Fibroblast of lung (primary cell): ENCODE results near the gene MLST8. TPM values are rescaled to one million over a fixed set of nuclear protein-coding genes. Genes with fewer than 3 reads are reported as not detected.
A peak's percentile ranks its signal among the peaks of the same experiment; 100 is the strongest.

ENCODE experiments used
- DNase-seq, 2 donors: peaks; one replicate each; pipeline versions ENCODE4 v3.0.0 to v3.0.0-alpha.2; 2010; ENCODE audit warnings: low read depth in 2 of 2
- H2AFZ ChIP-seq: 2 replicates; pipeline ENCODE4 v1.5.1; 2012; ENCODE audit warnings: low read length, control low read depth, inconsistent platforms
- H3K27ac ChIP-seq: 2 replicates; pipeline ENCODE4 v1.5.1; 2011; ENCODE audit warnings: low read length, control low read depth; ENCODE audit not compliant: insufficient read depth
- H3K27me3 ChIP-seq: 2 replicates; pipeline ENCODE4 v1.5.1; 2011; ENCODE audit warnings: mild to moderate bottlenecking, low read length; ENCODE audit not compliant: control insufficient read depth, insufficient read depth
- H3K36me3 ChIP-seq: 2 replicates; pipeline ENCODE4 v1.5.1; 2011; ENCODE audit warnings: low read length; ENCODE audit not compliant: control insufficient read depth, insufficient read depth
- H3K4me1 ChIP-seq: 2 replicates; pipeline ENCODE4 v1.5.1; 2011; ENCODE audit warnings: low read length; ENCODE audit not compliant: control insufficient read depth, insufficient read depth; ENCODE audit errors: extremely low read depth
- H3K4me2 ChIP-seq: 2 replicates; pipeline ENCODE4 v1.5.1; 2011; ENCODE audit warnings: low read length, control low read depth; ENCODE audit not compliant: insufficient read depth; ENCODE audit errors: extremely low read depth
- H3K4me3 ChIP-seq, 4 experiments: fragments of 200-600 bp in 1 of 4; sonication (generic) in 1 of 4; replicated peaks in 1 of 4; 2 replicates each; pipeline ENCODE4 v1.5.1; 2011 to 2016; ENCODE audit warnings: low read length in 4 of 4, low read depth in 3 of 4, mild to moderate bottlenecking in 3 of 4, control low read depth in 2 of 4, inconsistent platforms in 1 of 4, mixed read lengths in 1 of 4; ENCODE audit not compliant: insufficient read depth in 1 of 4; ENCODE audit errors: control extremely low read depth in 1 of 4
- H3K79me2 ChIP-seq: 2 replicates; pipeline ENCODE4 v1.5.1; 2012; ENCODE audit warnings: mild to moderate bottlenecking, low read length, inconsistent platforms; ENCODE audit not compliant: control insufficient read depth, insufficient read depth
- H3K9ac ChIP-seq: 2 replicates; pipeline ENCODE4 v1.5.1; 2011; ENCODE audit warnings: mild to moderate bottlenecking, low read length, control low read depth; ENCODE audit not compliant: insufficient read depth
- H3K9me3 ChIP-seq: 2 replicates; pipeline ENCODE4 v1.5.1; 2012; ENCODE audit warnings: low read depth, low read length; ENCODE audit not compliant: control insufficient read depth, insufficient read depth
- H4K20me1 ChIP-seq: 2 replicates; pipeline ENCODE4 v1.5.1; 2011; ENCODE audit warnings: low read length; ENCODE audit not compliant: control insufficient read depth, insufficient read depth; ENCODE audit errors: extremely low read depth
- EZH2 ChIP-seq: IDR thresholded peaks from 2 replicates; pipeline ENCODE4 v1.5.1; 2012; ENCODE audit warnings: low read length, control low read depth, mild to moderate bottlenecking; ENCODE audit errors: missing control alignments
- polyA plus RNA-seq, 2 donors: library from polyadenylated mRNA; depleted of rRNA in 1 of 2; stranded (reverse) in 1 of 2; unstranded in 1 of 2; fragments of >200 nt; gene quantifications; 2 replicates each; pipeline ENCODE4 v1.2.1, GENCODE V29; 2011 to 2012; ENCODE audit warnings: missing spikeins in 1 of 2
- total RNA-seq: library from RNA; depleted of rRNA; stranded (reverse); fragments of >200 nt; gene quantifications from 2 replicates; pipeline ENCODE4 v1.2.1, GENCODE V29; 2014
- TF ChIP-seq, protein P1 (sequence below), 2 donors: IDR thresholded peaks in 1 of 2; conservative IDR thresholded peaks in 1 of 2; 1 replicate in 1 of 2; 2 replicates in 1 of 2; pipeline ENCODE4 v1.5.1; 2011 to 2012; ENCODE audit warnings: low read length in 2 of 2, control low read depth in 1 of 2, inconsistent platforms in 1 of 2, low read depth in 1 of 2, mild to moderate bottlenecking in 1 of 2

MLST8 gene
- total and polyA plus RNA-seq, 2 donors (not counting 1 experiment from before 2014, with no cell fraction given): 16.8 to 30.9 TPM

DNA sequence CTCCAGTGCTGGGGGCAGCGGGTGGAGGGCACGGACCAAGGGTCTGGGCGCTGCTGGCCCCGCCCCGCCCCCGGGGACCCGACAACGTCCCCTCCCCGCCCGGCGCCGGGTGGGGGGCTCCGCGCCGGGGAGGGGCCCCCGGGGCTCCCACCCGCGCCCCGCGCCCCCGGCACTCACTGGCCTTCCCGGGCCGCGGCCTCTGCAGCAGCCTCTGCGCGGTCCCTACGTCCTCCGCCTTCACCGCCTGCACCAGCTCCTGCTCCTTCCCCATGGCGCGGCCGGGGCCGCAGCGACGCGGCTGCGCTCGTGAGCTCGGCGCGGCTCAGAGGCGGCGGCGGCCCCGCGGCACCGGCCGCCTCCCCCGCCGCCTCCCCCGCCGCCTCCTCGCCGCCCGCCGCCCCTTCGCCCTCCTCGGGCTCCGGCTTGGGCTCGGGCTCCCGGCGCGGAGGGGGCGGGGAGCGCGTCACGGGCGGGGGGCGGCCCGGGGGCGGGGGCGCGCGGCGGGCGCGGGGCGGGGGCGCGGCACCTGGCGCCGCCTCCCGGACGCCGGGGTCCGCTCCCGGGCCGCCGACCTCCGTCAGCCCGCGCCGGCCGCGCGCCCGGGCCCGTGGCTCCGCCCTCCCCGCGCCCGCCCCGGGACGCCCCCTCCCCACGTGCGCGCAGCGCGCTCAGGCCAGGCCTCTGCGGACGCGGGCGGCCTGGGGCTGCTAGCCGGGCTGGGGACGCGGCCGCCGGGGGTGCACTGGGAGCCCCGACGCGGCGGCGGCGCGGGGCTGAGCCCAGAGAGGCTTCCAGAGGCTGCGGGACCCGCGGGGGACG is 8.9 kb upstream of the MLST8 start, which contains the start of gene CASKIN1:
CASKIN1 (minus strand) TSS at position 444 of the 819 bp plus-strand sequence; CDS start at position 271, 173 bp downstream.
- no peaks in the 10 kb centered on the region for H3K79me2 ChIP-seq
- TF ChIP-seq, protein P1, sequence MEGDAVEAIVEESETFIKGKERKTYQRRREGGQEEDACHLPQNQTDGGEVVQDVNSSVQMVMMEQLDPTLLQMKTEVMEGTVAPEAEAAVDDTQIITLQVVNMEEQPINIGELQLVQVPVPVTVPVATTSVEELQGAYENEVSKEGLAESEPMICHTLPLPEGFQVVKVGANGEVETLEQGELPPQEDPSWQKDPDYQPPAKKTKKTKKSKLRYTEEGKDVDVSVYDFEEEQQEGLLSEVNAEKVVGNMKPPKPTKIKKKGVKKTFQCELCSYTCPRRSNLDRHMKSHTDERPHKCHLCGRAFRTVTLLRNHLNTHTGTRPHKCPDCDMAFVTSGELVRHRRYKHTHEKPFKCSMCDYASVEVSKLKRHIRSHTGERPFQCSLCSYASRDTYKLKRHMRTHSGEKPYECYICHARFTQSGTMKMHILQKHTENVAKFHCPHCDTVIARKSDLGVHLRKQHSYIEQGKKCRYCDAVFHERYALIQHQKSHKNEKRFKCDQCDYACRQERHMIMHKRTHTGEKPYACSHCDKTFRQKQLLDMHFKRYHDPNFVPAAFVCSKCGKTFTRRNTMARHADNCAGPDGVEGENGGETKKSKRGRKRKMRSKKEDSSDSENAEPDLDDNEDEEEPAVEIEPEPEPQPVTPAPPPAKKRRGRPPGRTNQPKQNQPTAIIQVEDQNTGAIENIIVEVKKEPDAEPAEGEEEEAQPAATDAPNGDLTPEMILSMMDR (conservative IDR thresholded peaks at IDR 0.05 in 1 of 2, IDR thresholded peaks at IDR 0.05 in 1 of 2; ENCODE audit: low read depth in 1 of 2, low read length in 2 of 2): no peak
- TF ChIP-seq EZH2: no peak
- H3K27ac ChIP-seq: no peak within 1 kb of the TSS
- H3K9ac ChIP-seq: no peak within 1 kb of the TSS
- peak within 1 kb of the TSS; percentile 13 for H3K4me2 ChIP-seq
- DNase-seq: peak in 1 of 2 donors; percentile 15
- peaks cover 45% of the 10 kb centered on the region for H3K27me3 ChIP-seq
- no peaks in the 10 kb centered on the region for H3K9me3 ChIP-seq
- no peaks in the 10 kb centered on the region for H3K4me1 ChIP-seq
- no peaks in the 10 kb centered on the region for H3K36me3 ChIP-seq
- H2AFZ ChIP-seq: no peak within 1 kb of the TSS
- no peaks in the 10 kb centered on the region for H4K20me1 ChIP-seq
- H3K4me3 ChIP-seq: peak within 1 kb of the TSS in 1 of 4 experiments; percentile 32

DNA sequence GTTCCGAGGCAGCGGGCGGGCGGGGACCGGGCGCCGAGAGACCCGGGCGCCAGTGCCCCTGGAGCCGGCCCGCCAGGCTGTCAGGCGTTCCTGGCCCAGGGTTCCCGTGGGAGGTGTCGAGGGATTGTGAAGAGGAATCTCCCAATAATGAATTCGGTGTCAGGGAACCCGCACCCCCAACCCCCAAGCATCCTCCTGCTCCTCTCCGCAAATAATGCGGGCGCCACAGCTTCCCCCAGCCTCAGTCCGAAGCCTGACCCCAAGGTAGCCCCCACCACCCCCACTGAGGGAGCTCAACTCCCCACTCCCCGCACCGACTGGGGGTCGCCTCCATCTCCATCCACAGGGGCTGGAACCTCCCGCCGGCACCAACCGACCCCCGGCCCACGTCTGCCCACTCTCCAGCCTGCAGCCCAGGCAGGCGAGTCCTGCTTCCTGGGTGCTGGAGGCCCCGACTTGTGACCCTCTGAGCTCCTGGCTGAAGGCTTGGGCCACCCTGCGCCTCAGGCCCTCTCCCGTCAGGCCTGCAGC is 8.2 kb upstream of the MLST8 start:
- Histone ChIP-seq H3K9ac (no peak overlapping the region), H3K4me2 (no peak overlapping the region), H3K9me3 (no peaks in the 10 kb centered on the region), H4K20me1 (no peaks in the 10 kb centered on the region), H3K4me3 (no peak overlapping the region), H3K79me2 (no peaks in the 10 kb centered on the region), H3K4me1 (no peaks in the 10 kb centered on the region), H3K36me3 (no peaks in the 10 kb centered on the region), H2AFZ (no peak overlapping the region), H3K27ac (no peak overlapping the region), H3K27me3 (peaks cover 45% of the 10 kb centered on the region)
- peak; percentile 59 for TF ChIP-seq EZH2
- TF ChIP-seq, protein P1 (conservative IDR thresholded peaks at IDR 0.05 in 1 of 2, IDR thresholded peaks at IDR 0.05 in 1 of 2; ENCODE audit: low read depth in 1 of 2, low read length in 2 of 2): no peak
- no peak for DNase-seq

DNA sequence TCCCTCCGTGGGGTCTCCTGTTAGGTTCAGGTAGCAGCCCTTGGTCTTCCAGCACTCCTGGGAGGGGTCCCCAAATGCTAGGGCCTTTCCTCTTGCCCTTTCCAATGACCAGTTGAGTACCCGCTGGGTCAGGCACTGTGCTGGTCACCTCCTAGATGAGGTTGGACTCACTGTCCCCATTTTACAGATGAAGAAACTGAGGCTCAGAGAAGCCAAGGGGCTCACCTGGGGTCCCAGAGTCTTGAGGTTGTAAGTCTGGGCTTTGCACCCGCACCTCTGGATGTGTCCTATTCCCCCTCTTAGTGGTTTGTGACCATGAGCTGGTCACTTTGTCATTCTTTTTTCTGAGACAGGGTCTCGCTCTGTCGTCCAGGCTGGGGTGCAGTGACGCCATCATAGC is 7.5 kb upstream of the MLST8 start:
- Histone ChIP-seq H3K9me3 (no peaks in the 10 kb centered on the region), H3K9ac (no peak overlapping the region), H3K4me1 (no peaks in the 10 kb centered on the region), H3K4me2 (no peak overlapping the region), H3K36me3 (no peaks in the 10 kb centered on the region), H4K20me1 (no peaks in the 10 kb centered on the region), H2AFZ (no peak overlapping the region), H3K27ac (no peak overlapping the region), H3K4me3 (no peak overlapping the region), H3K79me2 (no peaks in the 10 kb centered on the region), H3K27me3 (peaks cover 45% of the 10 kb centered on the region)
- TF ChIP-seq, protein P1 (conservative IDR thresholded peaks at IDR 0.05 in 1 of 2, IDR thresholded peaks at IDR 0.05 in 1 of 2; ENCODE audit: low read depth in 1 of 2, low read length in 2 of 2): no peak
- TF ChIP-seq EZH2: no peak
- no peak for DNase-seq
